Thoracic aorta (tissue), 2 donors: ENCODE results near the gene SELENOI. TPM values are rescaled to one million over a fixed set of nuclear protein-coding genes. Genes with fewer than 3 reads are reported as not detected.

Experiments
- ATAC-seq: fragments of 150-250 bp; one replicate; pipeline ENCODE4 v1.8.0; 2017; ENCODE audit warnings: low read depth; ENCODE audit not compliant: insufficient number of reproducible peaks, low FRiP score
- DNase-seq: peaks from one replicate; pipeline ENCODE4 v3.0.0-alpha.2; 2020; ENCODE audit warnings: low spot score
- H3K27ac ChIP-seq, 2 donors: fragments of 200-600 bp; sonication (generic); 1 replicate in 1 of 2; 2 replicates in 1 of 2; pipeline ENCODE4 v1.5.1; 2016; ENCODE audit warnings: mild to moderate bottlenecking in 2 of 2, moderate library complexity in 2 of 2
- H3K27me3 ChIP-seq: fragments of 200-600 bp; sonication (generic); replicated peaks from 2 replicates; pipeline ENCODE4 v1.6.0; 2016; ENCODE audit warnings: mild to moderate bottlenecking; ENCODE audit not compliant: insufficient read depth
- H3K36me3 ChIP-seq: fragments of 200-600 bp; sonication (generic); one replicate; pipeline ENCODE4 v1.5.1; 2016
- H3K4me1 ChIP-seq, 2 donors: fragments of 200-600 bp; sonication (generic); 1 replicate in 1 of 2; 2 replicates in 1 of 2; pipeline versions ENCODE4 v1.5.1 to v1.6.0; 2016; ENCODE audit warnings: low read depth in 2 of 2, mild to moderate bottlenecking in 1 of 2; ENCODE audit not compliant: control insufficient read depth in 1 of 2
- H3K4me3 ChIP-seq: fragments of 200-600 bp; sonication (generic); 2 replicates; pipeline ENCODE4 v1.5.1; 2016; ENCODE audit warnings: mild to moderate bottlenecking
- H3K9me3 ChIP-seq: fragments of 200-600 bp; sonication (generic); 2 replicates; pipeline ENCODE4 v1.5.1; 2016
- CTCF ChIP-seq: fragments of 200-600 bp; sonication (generic); IDR thresholded peaks from one replicate; pipeline ENCODE4 v1.5.1; 2019; ENCODE audit warnings: antibody characterized with exemption
- total RNA-seq, 2 donors: library from RNA; depleted of rRNA; stranded (reverse); fragments of >200 nt; gene quantifications; one replicate each; pipeline versions ENCODE4 v1.1.0 to v1.2.3, GENCODE V29; 2016

The SELENOI gene
- total RNA-seq, 2 donors from 2014 or later: 7.0 to 11.8 TPM

- no peak overlapping the region for H3K27ac ChIP-seq
- no peak for TF ChIP-seq CTCF
- H3K36me3 ChIP-seq: no peaks in the 10 kb centered on the region
- no peak overlapping the region for H3K4me3 ChIP-seq
- H3K9me3 ChIP-seq: no peaks in the 10 kb centered on the region
- H3K27me3 ChIP-seq: no peaks in the 10 kb centered on the region
- no peaks in the 10 kb centered on the region for H3K4me1 ChIP-seq
- no peak for ATAC-seq
- DNase-seq: no peak
Observed at GRCh38 chr2:26438526-26438925, 92.6 kb downstream of the SELENOI start.

GRCh38 chr2:26438926-26439325, 93.0 kb downstream of the SELENOI start:
- Histone ChIP-seq H3K9me3 (no peaks in the 10 kb centered on the region), H3K27ac (no peak overlapping the region), H3K4me3 (no peak overlapping the region), H3K4me1 (no peaks in the 10 kb centered on the region), H3K36me3 (no peaks in the 10 kb centered on the region), H3K27me3 (no peaks in the 10 kb centered on the region)
- DNase-seq (no peak), ATAC-seq (no peak)
- TF ChIP-seq CTCF: no peak

DNA sequence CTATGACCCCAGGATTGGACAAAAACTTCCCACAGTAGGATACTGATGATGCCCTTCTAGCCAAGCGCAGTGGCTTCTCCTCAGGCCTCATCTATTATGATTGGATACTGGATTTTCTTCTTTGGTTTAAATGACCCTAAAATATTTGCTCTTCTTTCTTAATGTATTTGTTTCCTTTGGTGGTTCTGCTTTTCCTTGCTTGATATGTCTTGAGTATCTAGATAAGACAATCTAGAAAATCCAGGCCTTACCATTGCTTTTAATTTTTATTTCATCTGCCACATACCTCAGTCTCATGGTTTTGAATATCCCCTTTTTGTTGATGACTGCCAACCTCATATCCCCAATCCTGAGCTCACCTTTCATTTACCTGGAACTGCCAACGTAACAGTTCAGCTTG, 96.4 kb downstream of the SELENOI start:
- H3K4me1 ChIP-seq: no peaks in the 10 kb centered on the region
- ATAC-seq (no peak), DNase-seq (no peak)
- no peaks in the 10 kb centered on the region for H3K27me3 ChIP-seq
- H3K27ac ChIP-seq: no peak overlapping the region
- no peaks in the 10 kb centered on the region for H3K9me3 ChIP-seq
- TF ChIP-seq CTCF: no peak
- H3K4me3 ChIP-seq: no peak overlapping the region
- no peaks in the 10 kb centered on the region for H3K36me3 ChIP-seq

DNA sequence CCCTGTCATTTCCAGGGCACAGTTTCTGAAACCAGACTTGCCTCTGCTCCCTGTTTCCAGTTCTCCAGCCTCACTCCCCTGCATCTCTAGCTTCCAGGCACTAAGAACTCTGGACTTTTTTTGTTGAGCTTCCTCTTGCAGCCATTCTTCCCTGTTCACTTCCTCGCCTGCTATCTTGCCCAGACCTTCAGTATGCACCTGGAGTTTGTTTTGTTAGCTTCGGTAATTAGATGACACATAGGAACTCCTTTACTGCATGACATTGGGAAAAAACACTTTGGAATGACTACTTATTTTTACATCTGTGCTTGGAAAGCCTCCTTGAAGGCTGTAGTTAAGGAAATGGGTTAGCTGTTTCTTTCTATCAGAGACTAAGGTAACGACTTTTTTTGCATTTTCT, 96.8 kb downstream of the SELENOI start:
- Histone ChIP-seq H3K9me3 (no peaks in the 10 kb centered on the region), H3K27ac (no peak overlapping the region), H3K36me3 (no peaks in the 10 kb centered on the region), H3K4me3 (no peak overlapping the region), H3K4me1 (no peaks in the 10 kb centered on the region), H3K27me3 (no peaks in the 10 kb centered on the region)
- no peak for TF ChIP-seq CTCF
- ATAC-seq (no peak), DNase-seq (no peak)

- Histone ChIP-seq H3K4me1 (no peaks in the 10 kb centered on the region), H3K27me3 (no peaks in the 10 kb centered on the region), H3K9me3 (no peaks in the 10 kb centered on the region), H3K27ac (no peak overlapping the region), H3K4me3 (no peak overlapping the region), H3K36me3 (no peaks in the 10 kb centered on the region)
- ATAC-seq (no peak), DNase-seq (no peak)
- TF ChIP-seq CTCF: no peak
Observed at GRCh38 chr2:26444236-26444635, 98.3 kb downstream of the SELENOI start.

Other genes with a start within 250 kb of the SELENOI start
- 1 to 10 TPM; 2.3 to 5.6 TPM for gene GAREM2, start 173.1 kb upstream of the SELENOI start, total RNA-seq
- 10 to 100 TPM; 85.6 to 88.6 TPM for gene HADHA, start 101.5 kb upstream of the SELENOI start, total RNA-seq
- 10 to 100 TPM; 50.2 to 56.4 TPM for gene HADHB, start 101.2 kb upstream of the SELENOI start, total RNA-seq
- gene ADGRF3, start 646 bp downstream of the SELENOI start, total RNA-seq: under 1 TPM in 1 of 2 donors, not detected in 1; 0.68 TPM
- gene DRC1, start 55.8 kb downstream of the SELENOI start, total RNA-seq: not detected
- under 1 TPM in 1 of 2 donors, not detected in 1; 0.28 TPM for gene OTOF, start 132.0 kb downstream of the SELENOI start, total RNA-seq